Activated CD4-positive, alpha-beta T cell treated with anti-CD3 and anti-CD28 coated beads, Interleukin-10, Interleukin-2, amounts not matched to agents 100 ng/mL and 50 ng/mL, durations not matched to agents 16 hours and 8 hours (primary cell): ENCODE results near the gene HIF3A.

Experiments used
- DNase-seq: peaks from one replicate; pipeline ENCODE4 v3.0.0-alpha.2; 2020

HIF3A gene

GRCh38 chr19:46330319-46330918 lies 33.6 kb downstream of the HIF3A start:
- DNase-seq: no peak

- no peak for DNase-seq
Observed at GRCh38 chr19:46337487-46337886, 40.6 kb downstream of the HIF3A start.

GRCh38 chr19:46339446-46339845 lies 42.6 kb downstream of the HIF3A start:
- no peak for DNase-seq

GRCh38 chr19:46340051-46340659 lies 43.3 kb downstream of the HIF3A start:
- no peak for DNase-seq

GRCh38 chr19:46341937-46342336 lies 45.1 kb downstream of the HIF3A start:
- DNase-seq: no peak

- DNase-seq: no peak
Observed at GRCh38 chr19:46344363-46344762, 47.5 kb downstream of the HIF3A start.

- DNase-seq: no peak
Observed at GRCh38 chr19:46345157-46345556, 48.3 kb downstream of the HIF3A start.

- peak; percentile 96 for DNase-seq
Observed at GRCh38 chr19:46346821-46347571, 50.2 kb downstream of the HIF3A start, which contains the start of gene PPP5C. PPP5C (plus strand) TSS chr19:46347087; CDS start chr19:46347097, 10 bp downstream.

- DNase-seq: no peak
Observed at GRCh38 chr19:46347572-46347883, 50.7 kb downstream of the HIF3A start.

- DNase-seq: no peak
Observed at GRCh38 chr19:46347985-46348384, 51.1 kb downstream of the HIF3A start.

GRCh38 chr19:46349311-46349993 lies 52.6 kb downstream of the HIF3A start:
- DNase-seq: no peak

- peak; percentile 47 for DNase-seq
Observed at GRCh38 chr19:46350029-46350757, 53.4 kb downstream of the HIF3A start.

GRCh38 chr19:46350758-46351159 lies 53.9 kb downstream of the HIF3A start:
- peak; percentile 55 for DNase-seq

- peak; percentile 65 for DNase-seq
Observed at GRCh38 chr19:46351241-46352041, 54.6 kb downstream of the HIF3A start.

GRCh38 chr19:46353730-46354528 lies 57.1 kb downstream of the HIF3A start:
- DNase-seq: no peak

- no peak for DNase-seq
Observed at GRCh38 chr19:46355234-46356148, 58.6 kb downstream of the HIF3A start.

- DNase-seq: no peak
Observed at GRCh38 chr19:46356149-46357055, 59.6 kb downstream of the HIF3A start.

GRCh38 chr19:46357846-46358583 lies 61.2 kb downstream of the HIF3A start:
- DNase-seq: no peak
